GM12801 (cell line): Measurements from ENCODE around the gene WDR18.

Experiments used
- TF ChIP-seq, protein P1 (sequence below): IDR thresholded peaks from one replicate; pipeline ENCODE4 v1.5.1; 2011; ENCODE audit warnings: control low read depth; ENCODE audit not compliant: insufficient read length; ENCODE audit errors: extremely low read depth

The WDR18 gene

GRCh38 chr19:1041272-1041834 lies 57.2 kb downstream of the WDR18 start:
- TF ChIP-seq, protein P1, sequence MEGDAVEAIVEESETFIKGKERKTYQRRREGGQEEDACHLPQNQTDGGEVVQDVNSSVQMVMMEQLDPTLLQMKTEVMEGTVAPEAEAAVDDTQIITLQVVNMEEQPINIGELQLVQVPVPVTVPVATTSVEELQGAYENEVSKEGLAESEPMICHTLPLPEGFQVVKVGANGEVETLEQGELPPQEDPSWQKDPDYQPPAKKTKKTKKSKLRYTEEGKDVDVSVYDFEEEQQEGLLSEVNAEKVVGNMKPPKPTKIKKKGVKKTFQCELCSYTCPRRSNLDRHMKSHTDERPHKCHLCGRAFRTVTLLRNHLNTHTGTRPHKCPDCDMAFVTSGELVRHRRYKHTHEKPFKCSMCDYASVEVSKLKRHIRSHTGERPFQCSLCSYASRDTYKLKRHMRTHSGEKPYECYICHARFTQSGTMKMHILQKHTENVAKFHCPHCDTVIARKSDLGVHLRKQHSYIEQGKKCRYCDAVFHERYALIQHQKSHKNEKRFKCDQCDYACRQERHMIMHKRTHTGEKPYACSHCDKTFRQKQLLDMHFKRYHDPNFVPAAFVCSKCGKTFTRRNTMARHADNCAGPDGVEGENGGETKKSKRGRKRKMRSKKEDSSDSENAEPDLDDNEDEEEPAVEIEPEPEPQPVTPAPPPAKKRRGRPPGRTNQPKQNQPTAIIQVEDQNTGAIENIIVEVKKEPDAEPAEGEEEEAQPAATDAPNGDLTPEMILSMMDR: no peak

DNA sequence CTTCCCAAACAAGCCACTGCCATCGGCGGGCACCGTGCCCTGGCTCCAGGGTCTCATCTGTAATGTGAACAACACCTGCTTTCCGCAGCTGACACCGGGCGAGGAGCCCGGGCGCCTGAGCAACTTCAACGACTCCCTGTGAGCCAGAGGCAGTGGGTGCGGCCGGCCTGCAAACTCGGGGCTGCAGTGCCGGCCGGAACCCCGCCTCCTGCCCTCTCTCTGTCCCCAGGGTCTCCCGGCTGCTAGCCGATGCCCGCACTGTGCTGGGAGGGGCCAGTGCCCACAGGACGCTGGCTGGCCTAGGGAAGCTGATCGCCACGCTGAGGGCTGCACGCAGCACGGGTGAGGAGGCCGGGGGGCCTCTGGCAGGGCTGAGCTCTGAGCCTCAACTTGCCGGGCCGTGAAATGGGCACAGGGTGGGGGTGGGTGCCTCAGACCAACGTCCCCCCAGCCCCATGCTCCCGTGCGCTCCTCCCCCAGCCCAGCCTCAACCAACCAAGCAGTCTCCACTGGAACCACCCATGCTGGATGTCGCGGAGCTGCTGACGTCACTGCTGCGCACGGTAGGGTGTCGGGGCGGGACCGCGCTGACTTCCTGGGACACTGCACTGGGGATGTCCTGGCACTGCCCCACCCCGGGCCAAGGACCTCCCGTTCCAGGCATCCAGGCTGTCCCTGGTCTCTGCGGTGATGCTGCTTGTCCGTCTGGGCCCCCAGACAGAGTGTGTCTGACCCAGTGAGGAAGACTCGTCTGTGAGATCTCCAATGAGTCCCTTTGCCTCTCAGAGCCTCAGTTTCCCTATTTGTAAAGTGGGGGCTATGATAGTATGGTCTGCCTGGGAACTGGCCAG lies 57.9 kb downstream of the WDR18 start:
- TF ChIP-seq, protein P1: no peak

DNA sequence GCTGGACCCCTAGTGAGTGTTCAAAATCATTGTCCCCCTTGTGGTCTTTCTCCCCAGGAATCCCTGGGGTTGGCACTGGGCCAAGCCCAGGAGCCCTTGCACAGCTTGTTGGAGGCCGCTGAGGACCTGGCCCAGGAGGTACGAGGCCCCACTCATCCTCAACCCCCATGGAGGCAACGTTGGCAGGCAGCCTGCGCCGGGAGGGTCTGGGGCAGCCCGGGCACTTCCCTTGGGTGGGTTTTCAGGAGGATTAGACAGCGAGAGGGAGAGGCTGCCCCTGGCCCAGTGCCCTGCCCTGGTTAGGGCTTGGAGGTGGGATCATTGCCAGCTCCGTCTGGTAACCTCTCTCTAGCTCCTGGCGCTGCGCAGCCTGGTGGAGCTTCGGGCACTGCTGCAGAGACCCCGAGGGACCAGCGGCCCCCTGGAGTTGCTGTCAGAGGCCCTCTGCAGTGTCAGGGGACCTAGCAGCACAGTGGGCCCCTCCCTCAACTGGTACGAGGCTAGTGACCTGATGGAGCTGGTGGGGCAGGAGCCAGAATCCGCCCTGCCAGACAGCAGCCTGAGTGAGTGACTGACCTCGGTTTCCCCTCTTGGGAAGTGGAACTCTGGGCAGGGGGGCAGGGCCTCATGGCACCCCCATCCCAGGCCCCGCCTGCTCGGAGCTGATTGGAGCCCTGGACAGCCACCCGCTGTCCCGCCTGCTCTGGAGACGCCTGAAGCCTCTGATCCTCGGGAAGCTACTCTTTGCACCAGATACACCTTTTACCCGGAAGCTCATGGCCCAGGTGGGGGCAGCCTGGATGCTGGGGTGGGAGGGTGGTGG lies 58.8 kb downstream of the WDR18 start:
- TF ChIP-seq, protein P1: no peak
